Measurements from ENCODE around the gene KRT74. TPM values are rescaled to one million over a fixed set of nuclear protein-coding genes. Genes with fewer than 3 reads are reported as not detected.

KRT74 gene
- total RNA-seq, 4 donors from 2014 or later = not detected

GRCh38 chr12:52608161-52608560 lies 34.5 kb upstream of the KRT74 start:
- TF ChIP-seq CTCF (IDR thresholded peaks at IDR 0.05; ENCODE audit: low read depth) = no peak

GRCh38 chr12:52607314-52607713 lies 33.7 kb upstream of the KRT74 start:
- no peak for TF ChIP-seq CTCF (IDR thresholded peaks at IDR 0.05; ENCODE audit: low read depth)

- TF ChIP-seq CTCF (IDR thresholded peaks at IDR 0.05; ENCODE audit: low read depth) = no peak
These were observed 33.1 kb upstream of the KRT74 start for GRCh38 chr12:52606581-52607218.

GRCh38 chr12:52606096-52606495 lies 32.5 kb upstream of the KRT74 start:
- TF ChIP-seq CTCF (IDR thresholded peaks at IDR 0.05; ENCODE audit: low read depth) = no peak

GRCh38 chr12:52605542-52605941 lies 31.9 kb upstream of the KRT74 start:
- TF ChIP-seq CTCF (IDR thresholded peaks at IDR 0.05; ENCODE audit: low read depth) = no peak

GRCh38 chr12:52604859-52605258 lies 31.2 kb upstream of the KRT74 start:
- TF ChIP-seq CTCF (IDR thresholded peaks at IDR 0.05; ENCODE audit: low read depth) = no peak

GRCh38 chr12:52603314-52603713 lies 29.7 kb upstream of the KRT74 start:
- TF ChIP-seq CTCF (IDR thresholded peaks at IDR 0.05; ENCODE audit: low read depth) = no peak

All from subcutaneous adipose tissue (tissue), 4 donors.